Smooth muscle cell (in vitro differentiated cells): ENCODE results near the gene EPOP. TPM values are rescaled to one million over a fixed set of nuclear protein-coding genes. Genes with fewer than 3 reads are reported as not detected.
A peak's percentile ranks its signal among the peaks of the same experiment; 100 is the strongest.

Source experiments
- DNase-seq: peaks from one replicate; lab custom pipeline; 2025; ENCODE audit not compliant: unreplicated experiment; lab: John Stamatoyannopoulos, UW
- H2AFZ ChIP-seq: fragments of 200-600 bp; sonication (generic); 2 replicates; pipeline ENCODE4 v1.6.0; 2016; ENCODE audit warnings: antibody characterized with exemption, low read depth, mild to moderate bottlenecking
- H3F3A ChIP-seq: fragments of 200-600 bp; sonication (generic); 2 replicates; pipeline ENCODE4 v1.6.0; 2017; ENCODE audit warnings: antibody characterized with exemption, low read depth
- H3K27ac ChIP-seq: fragments of 200-600 bp; sonication (generic); 2 replicates; pipeline ENCODE4 v1.5.1; 2016; ENCODE audit warnings: low read depth, mild to moderate bottlenecking
- H3K27me3 ChIP-seq: fragments of 200-600 bp; sonication (generic); 2 replicates; pipeline ENCODE4 v1.6.1; 2016; ENCODE audit warnings: low read depth, mild to moderate bottlenecking
- H3K36me3 ChIP-seq: fragments of 200-600 bp; sonication (generic); 2 replicates; pipeline ENCODE4 v1.5.1; 2016; ENCODE audit warnings: low read depth
- H3K4me1 ChIP-seq: fragments of 200-600 bp; sonication (generic); 2 replicates; pipeline ENCODE4 v1.5.1; 2016; ENCODE audit warnings: low read depth
- H3K4me2 ChIP-seq: fragments of 200-600 bp; sonication (generic); 2 replicates; pipeline ENCODE4 v1.6.0; 2016; ENCODE audit warnings: mild to moderate bottlenecking
- H3K4me3 ChIP-seq: fragments of 200-600 bp; sonication (generic); 2 replicates; pipeline ENCODE4 v1.5.1; 2016; ENCODE audit warnings: mild to moderate bottlenecking
- H3K79me2 ChIP-seq: fragments of 200-600 bp; sonication (generic); 2 replicates; pipeline ENCODE4 v1.6.0; 2016; ENCODE audit warnings: low read depth, mild to moderate bottlenecking
- H3K9ac ChIP-seq: fragments of 200-600 bp; sonication (generic); 2 replicates; pipeline ENCODE4 v1.6.0; 2016; ENCODE audit warnings: low read depth
- H3K9me3 ChIP-seq: fragments of 200-600 bp; sonication (generic); replicated peaks from 2 replicates; pipeline ENCODE4 v1.5.1; 2016; ENCODE audit warnings: low read depth
- H4K20me1 ChIP-seq: fragments of 200-600 bp; sonication (generic); 2 replicates; pipeline ENCODE4 v1.6.0; 2016; ENCODE audit warnings: low read depth
- WGBS: methylation state at CpG from one replicate; pipeline ENCODE4 v1.1.7; 2016; ENCODE audit warnings: low lambda C conversion rate; 5-methylcytosine and 5-hydroxymethylcytosine counted together
- polyA plus RNA-seq: library from polyadenylated mRNA; unstranded; fragments of >200 nt; fragmentation: Nextera tagmentation; extraction: Ambion mirVana; gene quantifications from 2 replicates; pipeline ENCODE4 v1.2.1, GENCODE V29; 2016
- total RNA-seq: library from RNA; depleted of rRNA; stranded (reverse); fragments of >200 nt; gene quantifications from 2 replicates; pipeline ENCODE4 v1.2.3, GENCODE V29; 2014
- TF ChIP-seq, protein P1 (sequence below): fragments of 200-600 bp; sonication (generic); IDR thresholded peaks from 2 replicates; pipeline ENCODE4 v1.5.1; 2017; ENCODE audit warnings: borderline replicate concordance, mild to moderate bottlenecking, antibody characterized with exemption; ENCODE audit not compliant: insufficient read depth, poor library complexity, severe bottlenecking

The EPOP gene
- total and polyA plus RNA-seq, 2 experiments from 2014 or later, result 0.40 to 0.85 TPM

DNA sequence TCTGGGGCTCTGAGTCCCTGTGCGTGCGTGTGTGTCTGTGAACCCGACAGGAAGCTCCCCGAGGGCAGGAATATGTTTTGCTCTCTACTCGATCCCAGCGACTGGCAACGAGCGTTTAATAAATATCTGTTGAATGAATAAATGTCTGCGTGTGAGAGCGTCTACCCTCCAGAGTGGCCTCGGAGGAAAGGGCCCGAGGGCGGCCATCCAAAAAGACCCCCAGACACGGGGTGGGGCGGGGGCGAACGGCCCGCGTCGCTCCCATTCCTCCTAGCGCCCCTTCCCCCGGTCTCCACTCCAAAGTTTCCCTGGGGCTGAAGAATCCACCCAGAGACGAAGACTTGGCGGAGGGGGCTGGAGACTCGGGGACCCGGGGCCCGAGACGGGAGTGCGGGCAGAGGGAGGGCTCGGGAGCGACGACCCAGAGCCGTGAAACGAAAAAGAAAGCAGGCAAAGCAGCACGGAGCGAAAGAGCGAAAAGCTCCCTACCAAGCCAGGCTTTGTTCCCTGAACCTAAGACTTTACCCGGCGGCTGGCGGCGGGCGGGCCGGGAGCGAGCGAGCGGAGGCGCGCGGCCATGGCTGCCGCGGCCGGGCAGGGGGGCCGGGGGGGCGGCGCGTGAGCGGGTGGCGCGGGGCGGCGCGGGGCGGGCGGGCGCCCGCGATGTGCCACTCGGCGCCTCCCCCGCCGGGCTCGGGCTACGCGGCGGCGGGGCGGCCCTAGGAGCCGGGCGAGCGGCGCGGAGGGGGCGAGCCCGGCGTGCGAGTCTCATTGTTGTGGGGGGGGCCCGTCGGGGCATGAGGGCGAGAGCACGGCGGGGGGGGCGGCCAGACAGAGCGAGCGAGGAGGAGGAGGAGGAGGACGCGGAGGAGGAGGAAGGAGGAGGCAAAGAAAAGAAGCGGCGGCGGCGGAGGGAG lies 30.1 kb upstream of the EPOP start, which contains the start of gene MLLT6:
Gene MLLT6 (plus strand): TSS at position 668 of the 917 bp plus-strand sequence. CDS start 360 bp downstream, outside the sequence.
- Histone ChIP-seq H3K4me2 (peak within 1 kb of the TSS; percentile 99), H4K20me1 (peaks cover 22% of the 10 kb centered on the region), H3K9me3 (no peaks in the 10 kb centered on the region), H3K27me3 (no peaks in the 10 kb centered on the region), H3K4me3 (peak within 1 kb of the TSS; percentile 98), H3K36me3 (no peaks in the 10 kb centered on the region), H2AFZ (peak within 1 kb of the TSS; percentile 99), H3K79me2 (no peaks in the 10 kb centered on the region), H3K4me1 (peaks cover 12% of the 10 kb centered on the region), H3K27ac (peak within 1 kb of the TSS; percentile 83), H3K9ac (peak within 1 kb of the TSS; percentile 90), H3F3A (peaks cover 13% of the 10 kb centered on the region)
- WGBS, result under 1% methylated on average over 40 of the region's 100 CpGs
- peak; percentile 48 for DNase-seq
- TF ChIP-seq, protein P1, sequence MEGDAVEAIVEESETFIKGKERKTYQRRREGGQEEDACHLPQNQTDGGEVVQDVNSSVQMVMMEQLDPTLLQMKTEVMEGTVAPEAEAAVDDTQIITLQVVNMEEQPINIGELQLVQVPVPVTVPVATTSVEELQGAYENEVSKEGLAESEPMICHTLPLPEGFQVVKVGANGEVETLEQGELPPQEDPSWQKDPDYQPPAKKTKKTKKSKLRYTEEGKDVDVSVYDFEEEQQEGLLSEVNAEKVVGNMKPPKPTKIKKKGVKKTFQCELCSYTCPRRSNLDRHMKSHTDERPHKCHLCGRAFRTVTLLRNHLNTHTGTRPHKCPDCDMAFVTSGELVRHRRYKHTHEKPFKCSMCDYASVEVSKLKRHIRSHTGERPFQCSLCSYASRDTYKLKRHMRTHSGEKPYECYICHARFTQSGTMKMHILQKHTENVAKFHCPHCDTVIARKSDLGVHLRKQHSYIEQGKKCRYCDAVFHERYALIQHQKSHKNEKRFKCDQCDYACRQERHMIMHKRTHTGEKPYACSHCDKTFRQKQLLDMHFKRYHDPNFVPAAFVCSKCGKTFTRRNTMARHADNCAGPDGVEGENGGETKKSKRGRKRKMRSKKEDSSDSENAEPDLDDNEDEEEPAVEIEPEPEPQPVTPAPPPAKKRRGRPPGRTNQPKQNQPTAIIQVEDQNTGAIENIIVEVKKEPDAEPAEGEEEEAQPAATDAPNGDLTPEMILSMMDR, result no peak

DNA sequence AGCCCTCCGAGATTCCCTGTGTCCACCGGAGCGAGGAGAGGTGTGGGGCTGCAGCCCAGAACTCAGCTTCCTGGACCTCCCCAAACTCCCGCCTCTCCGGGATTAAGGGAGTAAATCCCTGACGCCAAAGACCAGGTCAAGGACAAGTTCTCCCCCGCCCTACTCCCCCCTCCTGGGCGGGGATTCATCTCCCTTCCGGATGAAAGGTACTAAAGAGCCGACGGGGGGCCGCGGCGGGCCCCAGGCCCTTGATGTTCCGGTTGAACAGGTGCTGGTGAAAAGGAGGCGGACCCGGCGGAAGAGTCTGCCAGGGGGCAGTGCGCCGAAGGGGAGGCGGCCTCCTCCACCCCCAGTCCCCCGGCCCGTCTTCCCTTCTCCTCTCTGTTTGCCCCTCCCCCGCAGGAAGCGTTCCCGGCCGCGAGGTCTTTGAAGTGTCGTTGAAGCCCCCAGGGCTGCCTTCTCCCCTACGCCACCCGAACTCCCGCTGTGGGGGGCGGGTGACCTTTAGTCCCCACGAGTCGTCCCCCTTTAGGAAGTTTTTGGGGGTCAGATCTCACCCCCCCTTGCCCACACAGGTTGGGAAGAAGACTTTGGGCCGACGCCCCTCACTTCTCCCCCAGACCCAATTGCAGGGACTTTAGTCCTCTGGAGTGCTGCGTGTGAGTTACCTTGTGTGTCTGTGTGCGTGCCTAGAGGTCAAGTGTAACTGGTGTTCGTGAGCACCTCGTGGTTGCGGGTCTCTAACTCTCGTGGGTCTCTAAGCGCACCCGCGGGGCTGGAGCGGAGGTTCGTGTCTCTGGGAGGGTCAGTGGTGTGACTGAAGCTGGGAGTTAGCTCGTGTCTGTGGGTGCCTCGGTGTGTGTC lies 29.2 kb upstream of the EPOP start:
- Histone ChIP-seq H3K79me2 (no peaks in the 10 kb centered on the region), H4K20me1 (peaks cover 22% of the 10 kb centered on the region), H3K4me3 (peak overlapping the region; percentile 98), H3K27me3 (no peaks in the 10 kb centered on the region), H3K9me3 (no peaks in the 10 kb centered on the region), H3K27ac (peak overlapping the region; percentile 83), H3F3A (peaks cover 13% of the 10 kb centered on the region), H3K36me3 (no peaks in the 10 kb centered on the region), H2AFZ (peak overlapping the region; percentile 99), H3K9ac (peak overlapping the region; percentile 90), H3K4me1 (peaks cover 12% of the 10 kb centered on the region), H3K4me2 (peak overlapping the region; percentile 91)
- TF ChIP-seq, protein P1, result no peak
- DNase-seq, result peak; percentile 15
- WGBS, result 1% methylated on average over 41 of the region's 50 CpGs

DNA sequence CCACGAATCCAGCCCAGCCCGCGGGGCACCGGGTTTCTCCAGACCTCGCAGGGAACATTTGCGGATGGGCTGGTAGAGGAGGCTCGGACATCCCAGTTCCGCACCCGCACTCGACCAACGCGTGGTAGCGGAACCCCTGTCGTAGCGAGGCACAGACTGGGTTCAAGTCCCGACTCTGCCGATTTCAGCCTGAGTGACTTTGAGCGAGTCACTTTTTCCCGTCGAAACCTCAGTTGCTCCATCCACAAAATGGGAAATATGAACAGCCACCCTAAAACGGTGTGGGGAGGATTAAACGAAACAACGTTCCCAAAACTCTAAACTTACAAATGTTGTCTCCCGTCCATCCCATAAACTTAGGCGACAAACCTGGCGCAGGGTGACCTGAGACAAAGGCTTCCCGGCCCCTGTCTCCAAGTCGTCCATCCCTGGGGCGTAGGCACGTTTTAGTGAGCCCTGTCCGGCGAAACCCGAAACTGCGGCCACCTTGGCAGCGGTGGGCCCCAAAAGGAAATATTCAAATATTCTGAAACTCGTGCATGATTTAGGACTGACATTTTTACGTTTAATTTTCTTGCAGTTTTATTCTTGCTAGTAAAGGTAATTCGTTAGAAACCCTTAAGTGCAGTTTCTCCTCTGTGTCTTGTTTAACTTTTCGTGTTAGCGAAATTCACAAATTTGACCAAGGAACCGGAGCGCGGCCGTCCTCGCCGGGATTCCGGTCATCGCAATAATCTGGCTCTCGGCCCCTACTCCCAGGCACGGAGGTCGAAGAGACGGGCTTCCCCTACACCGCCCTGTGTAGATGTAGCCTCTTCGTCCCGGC lies 28.4 kb upstream of the EPOP start:
- TF ChIP-seq, protein P1, result no peak
- WGBS, result 2% methylated on average over 55 of the region's 55 CpGs
- Histone ChIP-seq H3K4me1 (peaks cover 12% of the 10 kb centered on the region), H3F3A (peaks cover 13% of the 10 kb centered on the region), H3K27me3 (no peaks in the 10 kb centered on the region), H3K36me3 (no peaks in the 10 kb centered on the region), H3K4me2 (peak overlapping the region; percentile 91), H3K9ac (peak overlapping the region; percentile 90), H3K27ac (peak overlapping the region; percentile 15), H3K9me3 (no peaks in the 10 kb centered on the region), H3K4me3 (peak overlapping the region; percentile 98), H3K79me2 (no peaks in the 10 kb centered on the region), H2AFZ (peak overlapping the region; percentile 99), H4K20me1 (peaks cover 19% of the 10 kb centered on the region)
- no peak for DNase-seq
